CD4-positive, alpha-beta T cell treated with Interleukin-15 for 4 hours (primary cell): ENCODE results near the gene SEMA4C.
A peak's percentile ranks its signal among the peaks of the same experiment; 100 is the strongest.

Source experiments
- DNase-seq: peaks from one replicate; pipeline ENCODE4 v3.0.0-alpha.2; 2020; ENCODE audit warnings: low spot score

The SEMA4C gene

DNA sequence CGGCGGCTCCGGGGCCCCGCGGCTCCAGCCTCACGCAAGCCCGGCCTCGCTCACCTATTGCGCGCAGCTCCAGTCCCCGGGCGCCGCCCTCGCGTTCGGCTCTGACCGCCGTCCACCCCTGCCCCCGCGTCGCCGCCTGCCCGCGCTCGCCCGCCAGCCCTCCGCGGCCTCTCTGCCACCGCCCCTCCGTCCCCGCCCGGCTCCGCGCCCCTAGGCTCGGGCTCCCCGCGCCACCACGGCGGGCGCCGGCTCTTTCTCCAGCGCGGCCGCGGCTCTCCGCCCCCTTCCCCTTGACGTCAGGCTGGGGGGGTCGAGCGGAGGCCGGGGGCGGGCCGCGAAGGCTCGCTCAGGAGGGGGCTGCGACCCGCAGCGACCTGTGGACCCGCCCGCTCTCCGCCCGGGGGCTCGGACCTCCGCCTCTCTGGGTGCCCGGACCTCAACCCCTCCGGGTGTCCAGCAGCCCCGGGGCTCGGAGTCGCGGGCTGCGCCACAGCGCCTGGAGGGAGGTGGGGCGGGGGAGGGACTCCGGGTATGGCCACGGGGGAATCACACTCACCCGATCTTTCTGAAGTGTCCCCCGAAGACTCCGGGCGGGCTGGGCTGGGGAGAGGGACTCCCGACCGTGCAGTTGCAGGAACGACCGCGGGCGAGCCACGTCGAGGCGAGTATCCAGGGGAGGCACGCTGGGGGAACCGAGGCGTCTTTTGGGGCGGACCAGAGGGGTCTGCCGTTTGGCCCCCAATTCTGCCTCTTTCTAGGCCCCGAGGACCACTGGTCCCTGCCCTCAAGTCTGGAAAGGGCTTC, at the start of gene SEMA4C:
Gene SEMA4C, minus strand, starts transcription at position 259 of the 804 bp plus-strand sequence. CDS start 2,194 bp downstream, outside the sequence.
- peak; percentile 50 for DNase-seq

GRCh38 chr2:96918754-96919550, 49.1 kb upstream of the SEMA4C start:
- DNase-seq = no peak

GRCh38 chr2:96918092-96918753, 48.3 kb upstream of the SEMA4C start:
- no peak for DNase-seq

GRCh38 chr2:96916646-96917543, 47.0 kb upstream of the SEMA4C start:
- DNase-seq = no peak

DNA sequence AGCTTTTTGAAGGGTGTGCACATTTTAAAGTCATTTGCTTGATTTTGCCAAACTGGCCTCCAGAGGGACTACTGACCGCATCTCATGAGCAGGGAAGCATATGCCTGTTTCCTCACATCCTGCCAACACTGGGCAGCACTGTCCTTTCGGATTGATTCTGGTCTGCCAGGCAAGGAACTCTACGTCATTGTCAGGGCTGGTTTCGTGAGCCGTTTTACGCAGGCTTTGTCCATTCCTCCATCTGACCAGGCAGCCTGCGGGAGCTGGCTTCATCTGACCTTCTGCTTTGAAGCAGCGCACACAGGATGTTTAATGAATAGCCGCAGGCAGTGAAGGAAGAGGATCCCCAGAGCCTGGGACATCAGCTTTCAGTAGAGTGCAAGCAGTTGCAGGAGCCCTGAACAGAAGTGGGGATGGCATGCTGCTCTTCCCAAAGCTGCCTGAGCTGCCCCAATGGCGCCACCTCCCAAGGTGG, 46.3 kb upstream of the SEMA4C start:
- DNase-seq = no peak

DNA sequence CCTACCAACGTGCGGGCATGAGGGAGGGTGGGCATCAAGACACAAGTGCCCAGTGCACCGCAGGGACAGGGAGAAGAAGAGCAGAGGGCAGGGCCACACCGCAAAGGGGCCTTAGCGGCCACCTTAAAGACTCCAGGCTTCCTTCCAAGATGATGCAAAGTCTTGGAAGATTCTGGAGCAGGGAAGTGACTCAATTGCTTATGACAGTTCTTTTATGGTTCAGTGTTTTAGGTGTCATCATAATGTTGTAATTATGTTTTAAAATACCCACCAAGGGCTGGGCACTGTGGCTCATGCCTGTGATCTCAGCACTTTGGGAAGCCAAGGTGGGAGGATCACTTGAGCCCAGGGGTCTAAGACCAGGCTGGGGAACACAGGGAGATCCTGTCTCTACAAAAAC, 44.5 kb upstream of the SEMA4C start:
- no peak for DNase-seq

DNA sequence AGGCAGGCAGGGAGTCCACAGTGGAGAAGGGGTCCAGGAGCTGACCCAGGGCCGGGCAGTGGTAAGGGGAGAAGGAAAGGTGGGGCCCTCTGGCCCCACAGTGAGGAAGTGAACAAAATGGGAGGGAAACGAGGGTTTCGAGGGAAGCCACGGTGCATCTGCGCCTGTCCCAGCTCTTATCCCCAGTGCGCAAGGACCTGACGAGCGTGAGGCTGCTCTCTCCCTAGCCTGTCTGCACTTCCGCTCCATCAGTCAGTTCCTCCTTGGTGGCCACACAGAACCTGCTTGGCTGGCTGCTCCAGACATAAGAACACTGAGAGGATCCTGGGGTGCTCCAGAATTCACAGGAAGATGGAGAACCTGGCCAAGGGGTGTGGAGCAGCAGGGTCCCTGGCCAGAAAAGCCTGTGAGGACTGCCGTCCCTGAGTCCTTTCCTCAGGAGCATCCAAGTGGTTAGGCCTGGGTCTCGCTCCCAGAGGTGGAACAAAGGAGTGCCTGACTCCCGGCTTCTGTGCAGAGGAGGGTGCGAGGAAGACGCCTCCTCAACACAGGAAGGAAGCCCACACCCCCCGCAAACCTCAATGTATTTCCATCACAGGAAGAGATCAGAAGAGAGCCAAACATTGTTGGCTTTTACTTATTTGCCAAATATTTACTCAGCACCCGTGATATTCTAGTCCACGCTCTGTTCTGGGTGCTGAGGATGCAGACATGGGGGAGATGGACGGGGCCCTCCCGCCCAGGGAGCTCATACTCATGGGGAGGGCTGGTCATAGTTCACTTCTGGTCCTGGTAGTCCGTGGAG, 43.7 kb upstream of the SEMA4C start:
- peak; percentile 59 for DNase-seq

DNA sequence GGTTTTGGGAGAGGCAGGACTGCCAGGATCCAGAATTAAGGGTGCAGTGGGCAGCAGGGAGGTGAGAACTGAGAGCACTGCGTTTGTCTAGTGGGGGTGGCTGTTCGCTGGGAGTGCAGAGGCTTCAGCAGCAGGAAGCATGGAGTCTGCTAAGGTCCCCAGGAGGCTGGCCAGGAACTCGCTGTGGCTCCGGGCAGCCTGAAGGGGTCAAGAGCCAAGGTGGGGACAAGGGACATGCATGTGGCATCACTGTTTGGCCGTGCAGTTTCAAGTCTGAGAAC, 43.2 kb upstream of the SEMA4C start:
- DNase-seq = no peak

DNA sequence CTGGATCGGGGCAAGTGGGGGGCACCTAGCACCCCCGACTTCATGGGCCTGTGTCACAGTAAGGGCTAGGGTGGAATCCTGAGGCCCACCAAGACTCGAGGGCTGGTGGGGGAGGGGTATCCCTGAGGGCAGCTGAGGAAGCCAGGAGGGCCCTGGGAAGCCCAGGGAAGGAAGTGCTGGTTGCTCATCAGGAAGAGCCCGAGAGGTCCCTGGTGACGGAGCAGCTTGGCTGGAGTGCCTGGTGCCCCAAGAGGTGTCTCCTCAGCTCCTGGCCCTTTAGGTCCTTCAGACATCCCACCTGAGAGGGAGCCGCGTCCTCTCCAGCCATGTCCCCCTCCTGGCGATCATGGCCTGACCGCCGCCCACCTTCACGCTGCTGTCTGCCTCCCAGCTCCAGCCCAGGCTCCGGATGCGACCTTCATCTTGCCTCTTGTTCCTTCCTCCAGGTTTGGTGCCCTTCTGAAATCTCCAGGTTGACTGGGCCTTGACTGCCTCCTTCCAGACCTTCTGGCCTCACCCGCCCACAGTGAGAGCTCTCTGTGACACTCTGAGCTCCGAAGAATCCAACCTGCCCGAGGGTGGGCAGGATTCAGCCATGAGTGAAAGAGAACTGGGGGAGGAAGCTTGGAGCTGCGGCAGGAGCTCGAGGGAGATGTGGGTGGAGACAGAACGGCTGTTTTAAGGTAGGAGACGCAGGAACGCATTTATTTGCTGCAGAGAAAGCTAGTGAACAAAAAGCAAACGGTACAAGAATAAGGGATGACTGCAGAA, 42.7 kb upstream of the SEMA4C start:
- no peak for DNase-seq

DNA sequence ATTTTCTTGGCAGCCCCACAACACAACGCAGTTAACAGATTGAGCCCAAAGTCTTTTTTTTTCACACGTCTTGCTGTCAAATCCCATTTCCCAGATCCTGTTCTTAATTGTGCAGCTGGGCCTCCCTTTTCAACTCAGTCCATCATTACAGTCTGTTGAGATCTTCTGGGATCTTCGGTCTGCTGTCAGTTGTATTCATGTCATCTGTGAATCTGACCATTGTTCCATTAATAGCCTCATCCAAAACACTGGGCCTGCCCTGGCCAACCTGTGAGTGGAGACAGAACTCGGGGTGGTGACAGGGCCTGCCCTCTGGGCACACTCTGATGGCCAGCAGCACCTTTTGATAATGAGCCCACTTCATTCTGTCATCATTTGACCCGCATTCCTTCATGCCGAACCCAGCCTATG, 39.7 kb upstream of the SEMA4C start:
- no peak for DNase-seq

DNA sequence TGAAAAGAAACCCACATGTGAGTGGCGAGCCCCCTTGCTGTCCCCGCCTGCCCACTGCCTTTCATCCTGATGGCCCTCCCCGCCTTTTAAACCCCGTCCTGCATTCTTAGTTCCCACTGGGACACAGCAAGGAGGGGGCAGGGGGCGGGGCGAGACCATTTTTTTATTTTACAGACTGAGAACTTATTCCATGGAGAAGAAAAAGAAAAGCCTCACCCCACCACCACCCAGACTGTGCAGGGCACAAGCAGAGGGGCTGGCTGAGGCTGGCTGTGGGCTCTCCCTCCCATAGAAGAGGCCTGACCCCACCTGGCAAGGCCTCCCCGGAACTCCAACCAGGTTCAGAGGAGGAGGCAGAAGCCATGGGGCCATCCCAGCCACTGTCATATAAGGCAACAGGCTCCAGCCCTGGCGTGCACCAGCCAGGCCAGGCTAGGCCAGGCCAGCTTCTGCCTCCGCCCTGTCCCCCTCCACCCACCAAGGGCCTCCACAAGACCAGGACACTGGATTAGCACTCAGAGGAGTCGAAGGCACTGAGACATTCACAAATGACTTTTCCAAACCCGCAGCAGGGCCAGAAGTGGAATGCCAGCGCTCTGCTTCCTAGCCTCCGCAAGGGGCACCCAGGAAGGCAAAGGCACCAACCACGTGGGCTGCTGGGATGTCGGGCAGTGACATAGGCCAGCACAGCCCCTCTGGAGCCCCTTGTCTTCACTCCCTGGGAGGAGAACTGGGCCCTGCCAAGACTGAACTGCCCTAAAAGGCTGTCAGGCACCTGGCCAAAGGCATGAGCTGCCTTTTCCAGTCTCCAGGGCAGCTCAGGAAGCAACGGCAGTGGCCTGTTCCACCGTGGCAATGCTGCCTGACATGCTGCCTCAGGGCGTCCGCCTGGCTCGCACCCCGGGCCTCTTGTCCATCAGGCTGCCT, 37.5 kb upstream of the SEMA4C start:
- no peak for DNase-seq

GRCh38 chr2:96906729-96907114, 36.8 kb upstream of the SEMA4C start:
- DNase-seq = no peak

DNA sequence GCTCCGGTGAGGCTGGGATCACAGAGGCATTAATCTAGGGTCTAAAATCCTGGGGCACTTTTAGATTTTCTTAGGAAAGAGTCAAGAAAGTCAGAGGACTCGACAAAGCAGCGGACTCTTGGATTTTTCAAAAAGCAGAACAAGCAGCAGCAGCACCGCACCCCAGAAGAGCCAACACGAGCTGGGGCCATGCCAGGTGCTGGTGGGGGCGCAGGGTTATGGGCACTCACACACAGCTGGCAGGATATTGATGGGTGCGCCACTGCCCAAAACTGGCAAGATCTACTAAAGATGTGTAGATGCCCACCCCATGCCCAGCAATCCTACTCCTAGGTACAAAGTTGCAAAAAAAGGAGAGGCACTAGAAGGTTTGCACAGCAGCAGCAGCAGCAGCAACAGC, 33.9 kb upstream of the SEMA4C start:
- no peak for DNase-seq

DNA sequence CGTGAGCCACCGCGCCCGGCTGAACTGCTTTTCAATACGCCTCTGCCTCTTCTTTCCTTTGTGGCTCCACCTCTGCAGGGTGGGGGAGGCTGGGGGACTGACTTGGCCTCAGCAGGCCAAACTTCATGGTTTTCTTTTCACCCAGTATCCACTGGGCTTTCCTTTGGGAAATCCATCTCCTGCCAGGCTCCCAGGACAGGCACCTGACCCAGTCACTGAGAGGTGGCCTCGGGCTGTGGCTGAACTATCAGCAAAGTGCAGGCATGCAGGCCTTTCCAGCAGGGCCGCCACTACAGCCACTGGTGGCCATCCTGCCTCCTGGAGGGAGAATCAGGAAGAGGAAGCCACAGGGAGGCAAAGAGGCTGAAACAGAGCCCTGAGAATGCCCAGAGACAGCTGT, 33.4 kb upstream of the SEMA4C start:
- no peak for DNase-seq

- DNase-seq = no peak
These were observed 30.4 kb upstream of the SEMA4C start for GRCh38 chr2:96900237-96900636.

GRCh38 chr2:96899413-96899741, 29.5 kb upstream of the SEMA4C start:
- DNase-seq = no peak

GRCh38 chr2:96898641-96899412, 28.9 kb upstream of the SEMA4C start:
- DNase-seq = no peak

GRCh38 chr2:96898135-96898505, 28.2 kb upstream of the SEMA4C start:
- DNase-seq = no peak
